Caco-2 (cell line): ENCODE results near the gene NRM. TPM values are rescaled to one million over a fixed set of nuclear protein-coding genes. Genes with fewer than 3 reads are reported as not detected.

Source experiments
- BruUV-seq: library from RNA; stranded (reverse); fragments of 400-500 nt; replicated peaks from 2 replicates; lab custom pipeline; 2021; lab: Mats Ljungman, UMichigan
- CTCF ChIA-PET: fragments of 300-600 bp; sonication (Branson Sonifier 250); formaldehyde crosslinking; loops from one replicate; lab custom pipeline; 2022; ENCODE audit warnings: antibody characterized with exemption; lab: Charles Lee
- POLR2A ChIA-PET: fragments of 300-600 bp; sonication (Branson Sonifier 250); formaldehyde crosslinking; loops from one replicate; lab custom pipeline; 2022; ENCODE audit warnings: antibody characterized with exemption; lab: Charles Lee
- DNase-seq, 2 experiments: peaks; one replicate each; pipeline versions ENCODE4 v3.0.0 to v3.0.0-alpha.2; 2020 to 2022
- H3K27me3 ChIP-seq: replicated peaks from 2 replicates; pipeline ENCODE4 v1.6.0; 2011; ENCODE audit warnings: low read length; ENCODE audit not compliant: control insufficient read depth, insufficient read depth
- H3K36me3 ChIP-seq: 2 replicates; pipeline ENCODE4 v1.5.1; 2011; ENCODE audit warnings: low read length; ENCODE audit not compliant: control insufficient read depth, insufficient read depth
- H3K4me1 ChIP-seq: fragments of 250-450 bp; sonication (Bioruptor Pico); 2 replicates; pipeline ENCODE4 v1.5.1; 2020; ENCODE audit warnings: mild to moderate bottlenecking
- H3K4me3 ChIP-seq: 2 replicates; pipeline ENCODE4 v1.5.1; 2011; ENCODE audit warnings: low read depth, mild to moderate bottlenecking, control low read depth, low read length
- H3K9me3 ChIP-seq: fragments of 250-450 bp; sonication (Bioruptor Pico); 2 replicates; pipeline ENCODE4 v1.5.1; 2020; ENCODE audit warnings: mild to moderate bottlenecking, moderate library complexity
- H3K27ac Mint-ChIP-seq: one replicate; pipeline ENCODE4 v1.8.0; 2022; ENCODE audit warnings: mixed read lengths; ENCODE audit not compliant: unreplicated experiment
- H3K27me3 Mint-ChIP-seq: one replicate; pipeline ENCODE4 v1.8.0; 2022; ENCODE audit warnings: mixed read lengths; ENCODE audit not compliant: insufficient read depth, unreplicated experiment
- H3K36me3 Mint-ChIP-seq: one replicate; pipeline ENCODE4 v1.8.0; 2022; ENCODE audit warnings: mild to moderate bottlenecking, mixed read lengths; ENCODE audit not compliant: insufficient read depth, unreplicated experiment
- H3K4me1 Mint-ChIP-seq: one replicate; pipeline ENCODE4 v1.8.0; 2022; ENCODE audit warnings: low read depth, mixed read lengths; ENCODE audit not compliant: unreplicated experiment
- H3K4me3 Mint-ChIP-seq: one replicate; pipeline ENCODE4 v1.8.0; 2022; ENCODE audit warnings: mild to moderate bottlenecking, moderate library complexity, mixed read lengths; ENCODE audit not compliant: unreplicated experiment
- H3K9me3 Mint-ChIP-seq: one replicate; pipeline ENCODE4 v1.8.0; 2022; ENCODE audit warnings: mixed read lengths; ENCODE audit not compliant: unreplicated experiment
- CTCF ChIP-seq, 2 experiments: fragments of 200-600 bp in 1 of 2; IDR thresholded peaks; 1 replicate in 1 of 2; 2 replicates in 1 of 2; pipeline versions ENCODE4 v1.5.1 to v1.8.0; 2011 to 2022; ENCODE audit warnings: antibody characterized with exemption in 1 of 2, control low read depth in 1 of 2, inconsistent platforms in 1 of 2, low read depth in 1 of 2, low read length in 1 of 2, mild to moderate bottlenecking in 1 of 2, moderate library complexity in 1 of 2; ENCODE audit not compliant: insufficient read depth in 1 of 2, severe bottlenecking in 1 of 2, unreplicated experiment in 1 of 2
- intact Hi-C: fragments of 100-400 bp; cut with micrococcal nuclease; formaldehyde crosslinking; loops from one replicate; pipeline ENCODE4 v1.10.0; 2022; ENCODE audit not compliant: unreplicated experiment
- total RNA-seq: library from RNA; stranded (reverse); gene quantifications from 2 replicates; pipeline ENCODE4 v1.2.3, GENCODE V29; 2022

NRM gene
- total RNA-seq, 1 experiment from 2014 or later, result 31.7 TPM

- H3K27me3 ChIP-seq, result no peaks in the 10 kb centered on the region
- H3K4me3 ChIP-seq, result peak overlapping the region; percentile 78
- Mint-ChIP-seq H3K4me1 (peaks cover 44% of the 10 kb centered on the region), H3K27ac (peak overlapping the region; percentile 68), H3K27me3 (no peaks in the 10 kb centered on the region), H3K4me3 (peak overlapping the region; percentile 82), H3K9me3 (no peaks in the 10 kb centered on the region), H3K36me3 (peaks cover 10% of the 10 kb centered on the region)
- peaks cover 24% of the 10 kb centered on the region for H3K4me1 ChIP-seq
- TF ChIP-seq CTCF (IDR thresholded peaks at IDR 0.05; ENCODE audit: insufficient read depth in 1 of 2, low read depth in 1 of 2, low read length in 1 of 2, severe bottlenecking in 1 of 2, unreplicated experiment in 1 of 2), result no peak
- POLR2A ChIA-PET, result interaction anchor here (1.1 kb wide), 1 partner anchor 30 kb away, joined by 6 read pairs; the partner anchor contains the start of gene MDC1
- H3K9me3 ChIP-seq, result no peaks in the 10 kb centered on the region
- intact Hi-C loops, result no loop called here
- CTCF ChIA-PET, result interaction anchor here (0.6 to 1.9 kb wide), 4 partner anchors 8 to 89 kb away, joined by 3 to 7 read pairs (median 3); partner anchors contain the start of genes FLOT1 and MDC1
- BruUV-seq, result no TSS peak
- DNase-seq, result peak; percentile 79 to 86
- no peaks in the 10 kb centered on the region for H3K36me3 ChIP-seq
These were observed 3.7 kb downstream of the NRM start for GRCh38 chr6:30686908-30687658.

DNA sequence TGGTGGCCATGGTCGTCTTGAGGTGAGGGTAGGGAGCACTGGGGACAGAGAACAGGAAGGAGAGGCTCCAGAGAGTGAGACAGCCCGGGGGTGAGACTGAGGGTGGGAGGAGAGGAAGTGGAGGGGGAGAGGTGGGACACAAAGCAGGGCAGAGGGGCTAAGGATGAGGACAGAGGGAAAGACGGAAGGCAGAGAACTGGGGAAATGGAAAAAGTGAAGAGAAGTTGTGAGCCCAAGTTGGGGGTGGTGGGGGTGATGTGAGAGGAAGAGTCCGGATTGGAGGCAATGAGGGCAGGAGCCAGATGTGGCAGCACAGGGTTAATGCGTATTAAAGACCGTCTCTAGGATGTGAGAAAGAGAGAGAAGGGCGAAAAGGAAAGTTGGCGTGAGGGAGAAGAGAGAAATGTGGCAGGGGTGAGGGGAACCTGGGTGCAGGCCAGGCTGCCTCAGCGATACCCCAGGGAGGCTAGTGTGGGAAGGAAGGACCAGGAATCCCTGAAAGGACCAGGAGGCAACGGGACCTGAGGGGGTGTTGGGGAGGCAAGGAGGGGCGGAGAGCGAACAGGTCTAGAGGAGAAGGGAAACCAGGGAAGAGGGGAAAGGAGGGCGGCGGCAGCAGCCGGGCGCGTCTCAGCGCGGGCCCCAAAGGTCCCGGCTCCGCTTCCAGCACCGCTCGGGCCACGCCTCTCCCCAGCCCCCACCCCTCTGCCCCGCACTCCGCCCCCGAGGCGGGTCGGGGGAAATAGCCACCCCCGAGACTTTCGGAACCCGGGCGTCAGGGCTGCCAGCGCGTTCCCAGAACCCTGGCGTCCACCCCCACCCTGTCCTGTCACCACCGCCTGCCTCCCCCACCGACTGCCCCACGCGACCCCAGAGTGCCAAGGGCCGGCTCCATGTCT lies 4.5 kb downstream of the NRM start, which contains the start of gene PPP1R18:
Gene PPP1R18, minus strand, starts transcription at position 637 of the 899 bp plus-strand sequence. Its CDS starts 627 bp downstream, at position 10.
- Histone ChIP-seq H3K9me3 (no peaks in the 10 kb centered on the region), H3K36me3 (no peaks in the 10 kb centered on the region), H3K27me3 (no peaks in the 10 kb centered on the region), H3K4me3 (peak within 1 kb of the TSS; percentile 78), H3K4me1 (peaks cover 19% of the 10 kb centered on the region)
- peaks cover 36% of the 10 kb centered on the region for H3K4me1 Mint-ChIP-seq
- peak within 1 kb of the TSS; percentile 68 for H3K27ac Mint-ChIP-seq
- H3K9me3 Mint-ChIP-seq, result no peaks in the 10 kb centered on the region
- peaks cover 10% of the 10 kb centered on the region for H3K36me3 Mint-ChIP-seq
- BruUV-seq, result no TSS peak
- peak within 1 kb of the TSS; percentile 82 for H3K4me3 Mint-ChIP-seq
- ChIA-PET CTCF (no interaction called here), POLR2A (no interaction called here)
- no peak for TF ChIP-seq CTCF (IDR thresholded peaks at IDR 0.05; ENCODE audit: insufficient read depth in 1 of 2, low read depth in 1 of 2, low read length in 1 of 2, severe bottlenecking in 1 of 2, unreplicated experiment in 1 of 2)
- intact Hi-C loops, result no loop called here
- DNase-seq, result peak in 1 of 2 experiments; percentile 55
- H3K27me3 Mint-ChIP-seq, result no peaks in the 10 kb centered on the region
